Measurements from ENCODE around the gene C16orf92.
"Not testable (repeated sequence)": the region's sequence is repeated elsewhere in the genome, so short reads cannot be mapped to it uniquely, and the experiment has no call there.

The C16orf92 gene

GRCh38 chr16:30027588-30028437, 4.8 kb downstream of the C16orf92 start:
- DNase-seq = no peak

GRCh38 chr16:30028438-30029076, 5.6 kb downstream of the C16orf92 start:
- no peak for DNase-seq

GRCh38 chr16:30030011-30030685, 7.2 kb downstream of the C16orf92 start:
- no peak for DNase-seq

- no peak for DNase-seq
These were observed 7.9 kb downstream of the C16orf92 start, which contains the start of gene TLCD3B for GRCh38 chr16:30030841-30031413. TLCD3B (minus strand) TSS chr16:30031271; CDS start chr16:30030527, 744 bp downstream.

GRCh38 chr16:30031477-30031918, 8.5 kb downstream of the C16orf92 start:
- DNase-seq = no peak

- DNase-seq = peak; percentile 52 to 58
These were observed 9.3 kb downstream of the C16orf92 start for GRCh38 chr16:30032083-30032819.

- no peak for DNase-seq
These were observed 10.3 kb downstream of the C16orf92 start for GRCh38 chr16:30033270-30033669.

- no peak for DNase-seq
These were observed 17.2 kb downstream of the C16orf92 start for GRCh38 chr16:30040221-30040620.

- not testable (repeated sequence) for DNase-seq
These were observed 17.7 kb downstream of the C16orf92 start for GRCh38 chr16:30040690-30041089.

- no peak for DNase-seq
These were observed 18.8 kb downstream of the C16orf92 start for GRCh38 chr16:30041841-30042240.

- no peak for DNase-seq
These were observed 23.2 kb downstream of the C16orf92 start for GRCh38 chr16:30046178-30046577.

- no peak for DNase-seq
These were observed 23.6 kb downstream of the C16orf92 start for GRCh38 chr16:30046588-30046987.

GRCh38 chr16:30049871-30050270, 26.9 kb downstream of the C16orf92 start:
- no peak for DNase-seq

GRCh38 chr16:30051518-30051917, 28.5 kb downstream of the C16orf92 start:
- no peak for DNase-seq

- peak; percentile 84 to 86 for DNase-seq
These were observed 29.8 kb downstream of the C16orf92 start for GRCh38 chr16:30052671-30053372.

GRCh38 chr16:30053376-30054015, 30.5 kb downstream of the C16orf92 start:
- no peak for DNase-seq

GRCh38 chr16:30054451-30054850, 31.5 kb downstream of the C16orf92 start:
- DNase-seq = no peak

GRCh38 chr16:30054959-30055553, 32.1 kb downstream of the C16orf92 start:
- DNase-seq = peak; percentile 34 to 36

GRCh38 chr16:30060346-30060745, 37.3 kb downstream of the C16orf92 start:
- no peak for DNase-seq

GRCh38 chr16:30060836-30061554, 38.0 kb downstream of the C16orf92 start:
- no peak for DNase-seq
